T-helper 2 cell (primary cell): Measurements from ENCODE around the gene SLC22A23.
A peak's percentile ranks its signal among the peaks of the same experiment; 100 is the strongest.

Experiments used
- DNase-seq, 5 experiments: peaks; one replicate each; pipeline versions ENCODE4 v3.0.0 to v3.0.0-alpha.2; 2012 to 2022

Gene SLC22A23

DNA sequence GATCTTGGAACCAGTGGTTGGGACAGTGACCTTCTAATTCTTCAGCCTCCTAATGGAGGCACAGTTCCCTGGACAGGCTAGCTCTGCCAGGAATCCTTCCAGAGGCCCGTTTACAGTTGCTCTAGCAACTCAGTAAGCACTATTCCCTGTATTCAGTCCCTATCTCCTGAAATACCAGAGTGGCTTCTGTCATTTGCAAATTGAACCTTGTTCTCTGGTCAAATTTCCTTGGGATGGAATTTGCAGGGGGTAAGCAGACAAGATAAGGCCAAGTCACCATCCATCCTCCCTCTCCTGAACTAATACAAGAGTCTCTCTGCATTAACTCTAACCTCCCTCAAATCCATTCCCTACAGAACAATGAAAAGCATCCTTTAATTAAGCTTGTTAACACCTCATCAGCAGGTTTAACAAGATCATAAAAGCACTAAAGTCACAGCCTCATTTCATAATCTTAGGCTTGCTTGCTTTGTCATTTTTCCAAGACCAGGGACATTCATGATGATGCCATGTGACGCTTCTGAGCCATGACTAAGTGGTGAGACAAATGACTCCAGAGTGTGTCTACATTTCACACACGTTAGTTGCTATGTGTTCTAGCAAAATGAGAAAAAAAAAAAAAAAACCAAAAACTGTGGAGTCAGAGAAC, 37.1 kb downstream of the SLC22A23 start:
- no peak for DNase-seq

DNA sequence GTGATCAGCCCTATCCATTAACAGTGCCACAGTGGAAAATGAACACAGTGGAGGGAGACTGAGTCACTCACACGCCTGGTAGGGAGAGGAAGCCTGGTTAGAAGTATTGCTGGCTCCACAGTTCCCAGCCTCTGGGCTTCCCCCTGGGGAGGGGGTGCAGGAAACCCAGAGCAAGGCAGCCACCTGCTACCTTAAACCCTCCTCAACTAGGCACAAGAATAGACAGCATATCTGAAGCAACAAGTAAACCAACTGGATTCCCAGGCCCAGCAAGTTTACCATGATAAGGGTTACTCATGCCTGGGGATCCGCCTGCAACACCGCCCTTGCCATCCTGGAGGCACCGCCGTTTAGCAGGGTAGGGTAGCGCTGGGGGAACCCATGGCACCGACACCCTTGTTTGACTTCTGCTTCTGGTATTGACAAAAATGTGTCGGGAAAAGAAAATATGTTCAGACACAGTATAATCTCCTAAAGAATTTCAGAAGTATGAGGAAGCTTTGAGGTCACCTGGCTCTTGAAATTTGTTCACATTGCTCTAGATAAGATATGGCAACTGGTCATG, 38.3 kb downstream of the SLC22A23 start:
- DNase-seq: no peak

- DNase-seq: no peak
Measured at GRCh38 chr6:3417473-3417872, 39.4 kb downstream of the SLC22A23 start.

DNA sequence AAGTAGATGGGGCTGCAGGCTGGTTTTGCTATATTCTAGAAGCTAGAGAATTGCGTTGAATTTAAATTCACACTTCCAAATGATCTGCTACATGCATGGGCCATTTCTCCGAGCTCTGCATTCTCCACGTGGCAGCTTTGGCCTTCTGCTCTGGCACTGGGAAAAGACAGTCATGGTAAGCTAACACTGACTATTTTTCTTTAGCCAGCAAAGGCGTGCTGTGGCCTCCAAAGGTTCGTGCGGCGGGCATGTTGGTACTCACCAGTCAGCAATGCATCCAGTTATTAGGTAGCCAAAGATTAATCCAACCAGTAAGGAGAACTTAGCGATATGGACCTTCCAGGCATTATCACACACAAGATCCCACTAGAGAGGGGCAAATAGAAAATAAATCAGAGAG, 41.4 kb downstream of the SLC22A23 start:
- no peak for DNase-seq

GRCh38 chr6:3415082-3415453, 41.8 kb downstream of the SLC22A23 start:
- DNase-seq: no peak

GRCh38 chr6:3414327-3415081, 42.3 kb downstream of the SLC22A23 start:
- peak in 1 of 5 experiments; percentile 75 for DNase-seq

DNA sequence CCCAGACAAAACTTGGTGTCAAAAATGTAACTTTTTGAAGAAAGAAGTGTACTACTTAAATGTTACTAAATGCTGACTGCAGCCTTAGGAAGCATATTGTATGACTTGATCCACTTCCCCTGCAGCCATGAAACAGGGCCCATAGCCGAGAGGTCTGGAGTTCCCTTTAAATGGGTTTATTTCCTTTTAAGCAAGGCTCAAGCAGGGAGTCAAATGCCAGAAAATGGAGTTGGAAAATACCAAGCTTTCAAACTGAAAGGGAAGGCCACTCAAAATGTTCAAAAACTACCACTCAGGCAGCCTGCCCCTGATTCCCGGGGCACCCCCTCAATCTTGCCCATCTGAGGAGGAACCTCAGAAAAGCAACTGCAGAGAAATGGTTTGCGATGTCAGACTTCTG, 43.3 kb downstream of the SLC22A23 start:
- no peak for DNase-seq

- no peak for DNase-seq
Measured at GRCh38 chr6:3412779-3413500, 43.9 kb downstream of the SLC22A23 start.

- no peak for DNase-seq
Measured at GRCh38 chr6:3411967-3412778, 44.7 kb downstream of the SLC22A23 start.

GRCh38 chr6:3410385-3411360, 46.2 kb downstream of the SLC22A23 start:
- DNase-seq: peak in 3 of 5 experiments; percentile 27 to 51 (median 38)

DNA sequence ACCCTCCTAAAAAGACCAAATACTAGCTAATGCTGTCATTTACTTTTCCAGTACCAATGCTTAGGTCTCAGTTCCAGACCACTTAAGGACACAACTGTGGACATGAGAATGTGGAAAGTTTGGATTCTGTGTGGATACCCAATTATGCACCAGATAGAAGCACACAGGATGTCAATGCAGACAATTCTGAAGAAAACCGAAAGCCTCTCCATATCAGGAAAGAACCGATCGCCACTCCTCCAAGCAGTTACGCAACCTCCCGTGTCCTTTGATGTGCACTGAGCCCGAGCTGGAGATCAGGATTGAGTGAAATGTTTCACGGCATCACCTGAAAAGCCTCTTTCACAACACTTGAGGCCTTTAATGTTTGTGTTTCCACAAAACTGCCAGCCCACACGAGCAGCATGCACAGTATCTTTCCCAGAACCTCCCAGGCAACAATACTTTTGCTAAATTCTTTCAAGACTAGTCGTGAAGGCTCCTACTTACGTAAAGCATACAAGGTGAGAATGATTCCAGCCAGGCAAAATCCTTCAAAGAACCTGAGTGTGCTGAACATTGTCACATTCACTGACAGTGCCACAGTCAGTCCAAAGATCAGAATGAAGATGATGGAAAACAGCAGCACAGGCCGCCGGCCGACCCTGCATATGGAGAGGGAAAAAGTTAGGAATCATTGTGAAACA, 47.0 kb downstream of the SLC22A23 start:
- no peak for DNase-seq

DNA sequence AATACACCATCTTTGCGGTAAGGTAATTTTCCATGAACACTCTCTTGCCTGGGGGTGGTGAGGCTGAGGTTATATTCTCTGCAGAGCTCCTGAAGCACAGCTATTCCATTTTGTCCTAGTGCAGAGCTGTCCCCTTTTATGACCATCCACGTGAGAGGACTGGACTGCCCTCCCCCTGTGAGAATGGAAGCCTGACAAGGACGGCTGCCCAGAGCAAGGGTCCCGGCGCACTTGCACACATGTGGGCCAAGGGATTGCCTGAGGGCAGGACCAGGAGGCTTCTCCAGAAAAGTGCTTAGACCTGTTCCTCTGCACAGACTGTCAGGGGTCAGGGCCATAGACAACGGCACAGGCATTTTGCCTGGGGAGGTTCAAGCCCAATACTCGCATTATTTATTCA, 48.2 kb downstream of the SLC22A23 start:
- no peak for DNase-seq

DNA sequence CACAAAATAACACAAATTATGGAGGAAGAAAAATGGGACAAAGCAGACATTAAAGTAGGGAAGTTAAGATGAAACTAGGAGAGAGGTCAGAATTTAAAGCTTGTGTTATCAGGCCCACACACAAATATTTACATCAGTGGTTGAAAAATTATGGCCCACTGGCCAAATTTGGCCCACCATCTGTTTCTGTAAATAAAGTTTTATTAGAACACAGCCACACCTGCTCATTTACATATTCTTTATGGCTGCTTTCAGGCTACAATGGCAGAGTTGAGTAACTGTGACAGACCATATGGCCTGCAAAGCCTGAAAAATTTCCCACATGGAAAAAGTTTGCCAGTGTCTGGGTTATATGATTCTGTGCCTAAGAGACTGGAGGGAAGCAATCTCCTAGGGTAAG, 49.0 kb downstream of the SLC22A23 start:
- DNase-seq: no peak

- DNase-seq: no peak
Measured at GRCh38 chr6:3406891-3407809, 49.7 kb downstream of the SLC22A23 start.

DNA sequence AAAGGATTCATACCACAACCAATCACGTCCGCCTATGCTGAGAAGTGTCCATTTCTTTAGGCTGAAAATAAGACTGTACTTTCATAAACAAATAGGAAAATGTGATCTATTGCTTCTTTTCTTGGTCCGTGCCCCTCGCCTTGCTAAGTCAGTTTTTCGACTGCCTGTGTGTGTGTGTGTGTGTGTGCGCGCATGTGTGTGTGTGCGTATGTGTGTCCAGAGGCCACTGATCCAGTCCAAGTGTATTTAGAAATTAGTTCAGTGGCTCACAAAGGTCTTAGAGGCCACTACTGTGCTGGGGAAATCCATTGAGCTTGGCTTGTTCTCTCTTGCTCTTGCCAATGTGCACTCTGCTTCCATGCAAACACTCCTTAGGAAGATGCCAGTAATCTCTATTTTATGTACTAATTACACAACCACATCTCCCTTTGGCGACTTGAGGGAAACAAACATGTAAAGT, 50.5 kb downstream of the SLC22A23 start:
- no peak for DNase-seq

- no peak for DNase-seq
Measured at GRCh38 chr6:3405679-3406078, 51.2 kb downstream of the SLC22A23 start.

- no peak for DNase-seq
Measured at GRCh38 chr6:3405182-3405518, 51.7 kb downstream of the SLC22A23 start.

GRCh38 chr6:3403238-3404173, 53.3 kb downstream of the SLC22A23 start:
- no peak for DNase-seq
